HG03095 (cell line): ENCODE data around the gene CGAS.
"Not testable (repeated sequence)": the region's sequence is repeated elsewhere in the genome, so short reads cannot be mapped to it uniquely, and the experiment has no call there.

Experiments used
- ATAC-seq: cut with Tn5 transposase; IDR thresholded peaks from one replicate; pipeline ENCODE4 v1.9.1; 2021; ENCODE audit warnings: moderate library complexity; ENCODE audit not compliant: unreplicated experiment

The CGAS gene

DNA sequence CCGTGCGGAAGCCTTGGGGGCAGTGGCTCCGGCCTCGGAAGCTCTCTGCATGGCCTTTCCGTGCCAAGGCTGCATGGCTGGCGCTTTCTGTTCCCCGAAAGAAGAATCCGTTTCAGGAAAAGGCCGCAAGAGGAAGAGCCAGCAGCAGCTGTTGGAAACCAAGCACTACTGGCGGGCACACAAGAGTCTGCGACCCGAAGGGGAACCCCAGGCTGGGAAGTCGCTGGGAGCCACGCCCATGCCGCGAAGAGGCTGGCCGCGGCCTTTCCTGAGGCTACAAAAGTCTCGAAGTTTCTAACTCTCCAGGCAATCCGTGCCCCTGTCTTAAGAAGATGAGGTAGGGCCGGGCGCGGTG lies at the start of gene CGAS:
Gene CGAS (minus strand): TSS at position 191 of the 355 bp plus-strand sequence. CDS start 116 bp downstream, at position 75.
- peak; percentile 73 for ATAC-seq

DNA sequence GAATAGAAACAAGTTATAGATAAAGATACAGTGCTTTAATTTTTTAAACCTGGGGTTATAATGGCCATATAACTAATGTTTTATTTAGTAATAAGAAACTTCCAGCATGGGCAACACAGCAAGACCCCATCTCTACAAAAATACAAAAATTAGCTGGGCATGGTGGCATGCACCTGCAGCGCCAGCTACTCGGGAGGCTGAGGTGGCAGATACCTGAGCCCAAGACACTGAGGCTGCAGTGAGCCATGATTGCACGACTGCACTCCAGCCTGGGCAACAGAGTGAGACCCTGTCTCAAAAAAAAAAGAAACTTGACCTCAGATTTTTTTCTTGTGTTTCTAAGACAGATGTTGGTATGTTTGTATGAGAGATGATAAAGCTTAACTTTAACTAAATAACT lies 45.8 kb upstream of the CGAS start:
- ATAC-seq: no peak

DNA sequence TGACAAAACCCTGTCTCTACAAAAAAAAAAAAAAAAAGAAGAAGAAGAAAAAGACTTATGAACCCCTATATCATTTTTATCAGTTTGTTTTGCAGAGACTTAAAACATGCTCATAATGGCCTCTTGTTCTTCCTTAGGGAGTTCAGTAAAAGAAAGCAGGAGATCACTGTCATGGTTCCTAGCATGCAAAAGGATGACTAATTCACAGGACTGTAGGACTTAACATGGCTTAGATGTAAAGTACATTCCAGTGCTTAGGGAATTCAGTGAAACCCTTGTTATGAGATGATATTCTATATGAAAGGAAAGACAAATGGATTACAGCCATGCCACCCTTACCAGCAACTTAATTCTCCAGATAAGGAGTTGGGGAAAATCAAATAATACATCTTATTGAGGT lies 39.3 kb upstream of the CGAS start:
- ATAC-seq: no peak

DNA sequence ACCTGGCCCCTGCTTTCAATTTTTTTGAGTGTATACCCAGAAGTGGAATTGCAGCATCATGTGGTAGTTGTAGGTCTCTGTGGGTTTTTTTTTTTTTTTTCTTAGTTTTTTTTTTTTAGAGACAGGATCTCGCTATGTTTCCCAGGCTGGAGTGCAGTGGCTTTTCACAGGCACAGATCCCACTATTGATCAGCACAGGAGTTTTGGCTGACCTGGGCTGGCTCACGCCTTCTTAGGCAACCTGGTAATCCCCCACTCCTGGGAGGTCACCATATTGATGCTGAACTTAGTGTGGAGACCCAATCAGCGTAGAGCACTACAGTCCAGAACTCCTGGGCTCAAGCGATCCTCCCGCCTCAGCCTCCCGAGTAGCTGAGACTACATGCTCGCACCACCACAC lies 35.4 kb upstream of the CGAS start:
- ATAC-seq: no peak

DNA sequence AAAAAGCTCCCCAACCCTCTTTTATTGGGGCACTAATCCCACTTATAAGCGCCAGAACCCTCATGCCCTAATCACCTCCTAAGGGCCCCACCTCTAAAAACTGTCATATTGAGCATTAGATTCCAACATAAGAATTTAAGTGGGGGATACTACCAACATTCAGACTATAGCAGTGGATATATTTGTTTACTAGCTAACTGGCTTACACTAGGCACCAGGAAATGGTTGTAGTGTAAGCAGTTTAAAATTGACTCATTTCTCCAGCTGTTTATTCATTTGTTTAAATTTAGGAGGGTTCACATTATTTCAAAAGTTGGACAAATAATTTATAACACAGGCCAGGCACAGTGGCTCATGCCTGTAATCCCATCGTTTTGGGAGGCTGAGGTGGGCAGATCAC lies 32.3 kb upstream of the CGAS start:
- no peak for ATAC-seq

DNA sequence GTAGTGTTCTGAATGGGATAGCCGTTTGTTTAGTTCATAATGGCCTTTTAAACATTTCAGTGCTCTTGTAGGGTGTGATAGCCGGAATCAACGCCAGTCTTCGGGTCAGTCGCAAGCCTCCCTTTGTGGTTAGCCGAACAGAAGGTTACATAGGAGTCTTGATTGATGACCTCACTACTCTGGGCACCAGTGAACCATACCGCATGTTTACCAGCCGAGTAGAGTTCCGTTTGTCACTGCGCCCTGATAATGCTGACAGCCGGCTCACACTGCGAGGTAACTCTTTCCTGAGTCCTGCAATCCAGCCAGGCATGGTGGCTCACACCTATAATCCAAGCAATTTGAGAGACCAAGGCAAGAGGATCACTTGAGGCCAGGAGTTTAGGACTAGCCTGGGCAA lies 29.9 kb upstream of the CGAS start:
- ATAC-seq: no peak

DNA sequence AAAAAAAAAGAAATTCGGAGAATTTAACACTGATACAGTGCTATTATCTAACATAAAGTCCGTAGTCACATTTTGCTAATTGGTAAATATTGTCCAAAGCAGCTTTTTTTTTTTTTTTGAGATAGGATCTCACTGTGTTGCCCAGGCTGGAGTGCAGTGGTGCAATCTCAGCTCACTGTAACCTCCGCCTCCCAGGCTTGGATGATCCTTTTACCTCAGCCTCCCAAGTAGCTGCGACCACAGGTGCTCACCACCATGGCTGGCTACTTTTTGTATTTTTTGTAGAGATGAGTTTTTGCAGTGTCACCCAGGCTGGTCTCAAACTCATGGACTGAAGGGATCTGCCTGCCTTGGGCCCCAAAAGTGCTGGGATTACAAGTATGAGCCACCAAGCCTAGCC lies 25.3 kb upstream of the CGAS start:
- ATAC-seq: no peak

DNA sequence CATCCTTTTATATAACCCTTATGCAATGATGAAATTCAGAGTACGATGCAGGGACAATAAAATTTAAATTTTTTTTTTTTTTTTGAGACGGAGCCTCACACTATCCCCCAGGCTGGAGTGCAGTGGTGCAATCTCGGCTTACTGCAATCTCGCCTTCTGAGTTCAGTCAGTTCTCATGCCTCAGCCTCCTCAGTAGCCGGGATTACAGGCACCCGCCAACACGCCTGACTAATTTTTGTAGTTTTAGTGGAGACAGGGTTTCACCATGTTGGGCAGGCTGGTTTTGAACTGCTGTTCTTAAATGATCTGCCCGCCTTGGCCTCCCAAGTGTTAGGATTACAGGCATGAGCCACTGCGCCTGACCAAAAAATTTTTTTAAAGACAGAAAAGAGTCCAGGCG lies 24.6 kb upstream of the CGAS start:
- no peak for ATAC-seq

DNA sequence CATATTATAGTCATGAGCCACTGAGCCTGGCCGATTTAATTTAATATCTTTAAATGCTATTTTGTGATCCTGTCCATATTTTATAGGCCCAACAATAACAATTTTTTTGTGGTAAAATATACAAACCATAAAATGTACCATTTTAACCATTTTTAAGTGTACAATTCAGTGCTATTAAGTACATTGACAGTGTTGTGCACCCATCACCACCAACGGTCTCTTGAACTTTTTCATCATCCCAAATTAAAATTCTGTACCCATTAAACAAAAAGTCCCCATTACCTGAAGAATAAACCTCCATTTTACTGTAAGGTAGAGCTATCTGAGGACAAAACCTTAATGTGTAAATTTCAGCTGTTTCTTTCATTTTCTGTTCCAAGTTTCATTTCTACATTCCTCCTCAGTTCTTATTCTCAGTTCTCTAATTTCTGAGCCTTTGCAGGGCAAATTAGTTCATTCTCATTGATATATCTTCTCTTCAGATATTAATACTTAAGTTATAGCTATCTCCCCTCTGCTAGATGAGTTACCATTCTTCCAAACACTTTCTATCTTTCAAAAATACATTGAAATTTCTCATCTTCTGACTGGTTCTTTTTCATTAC lies 19.7 kb upstream of the CGAS start:
- peak; percentile 96 for ATAC-seq

DNA sequence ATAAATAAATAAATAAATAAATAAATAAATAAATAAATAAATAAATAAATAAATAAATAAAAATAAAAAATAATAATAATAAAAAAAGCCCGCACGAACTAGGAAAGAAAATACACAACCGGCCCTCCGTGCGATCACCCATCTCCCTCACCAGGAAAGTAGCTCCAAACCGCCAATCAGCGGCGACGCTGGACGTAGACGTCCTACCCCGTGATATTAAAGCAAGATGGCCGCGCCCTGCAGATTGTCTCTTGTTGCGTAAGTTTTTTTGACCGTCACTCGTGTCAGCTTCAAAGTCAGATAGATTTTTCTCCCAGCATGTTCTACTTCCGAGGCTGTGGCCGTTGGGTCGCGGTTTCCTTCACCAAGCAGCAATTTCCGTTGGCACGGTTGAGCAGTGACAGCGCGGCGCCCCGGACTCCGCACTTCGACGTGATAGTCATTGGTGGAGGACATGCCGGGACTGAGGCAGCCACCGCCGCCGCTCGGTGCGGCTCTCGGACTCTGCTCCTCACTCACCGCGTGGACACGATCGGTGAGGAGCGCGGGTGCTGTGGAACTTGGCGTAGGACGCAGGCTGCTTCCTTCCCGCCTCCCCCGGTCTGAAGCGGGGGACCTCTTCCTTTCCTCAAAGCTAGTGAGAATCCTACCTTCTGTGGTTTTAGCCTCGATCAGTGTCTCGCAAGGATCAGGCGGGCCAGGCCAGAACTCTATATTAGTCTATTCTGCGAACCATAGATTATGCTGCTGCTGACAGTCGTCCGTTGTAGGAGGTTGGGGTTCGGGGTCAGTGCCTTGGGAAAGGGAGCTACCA lies 9.6 kb upstream of the CGAS start, which contains the start of gene MTO1:
Gene MTO1 (plus strand): TSS at position 201 of the 814 bp plus-strand sequence. CDS start 118 bp downstream, at position 319.
- peak; percentile 95 for ATAC-seq

DNA sequence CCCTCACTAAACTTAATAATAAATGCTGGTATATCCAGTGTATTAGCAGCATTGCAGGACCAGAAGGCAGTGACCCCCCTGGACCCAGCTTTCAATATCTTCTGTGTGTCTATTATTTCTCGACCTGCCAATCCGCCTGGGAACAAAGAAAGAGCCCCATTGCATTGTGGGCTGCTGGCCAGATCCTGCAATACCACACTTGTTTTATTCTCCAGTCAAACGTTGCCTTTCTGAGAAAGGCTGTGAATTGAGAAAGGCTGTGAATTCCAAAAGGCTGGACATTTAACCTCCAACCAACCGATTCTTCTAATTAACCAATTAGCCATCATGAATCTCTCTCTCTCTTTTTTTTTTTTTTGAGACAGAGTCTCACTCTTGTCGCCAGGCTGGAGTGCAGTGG lies 8.0 kb upstream of the CGAS start:
- ATAC-seq: no peak

DNA sequence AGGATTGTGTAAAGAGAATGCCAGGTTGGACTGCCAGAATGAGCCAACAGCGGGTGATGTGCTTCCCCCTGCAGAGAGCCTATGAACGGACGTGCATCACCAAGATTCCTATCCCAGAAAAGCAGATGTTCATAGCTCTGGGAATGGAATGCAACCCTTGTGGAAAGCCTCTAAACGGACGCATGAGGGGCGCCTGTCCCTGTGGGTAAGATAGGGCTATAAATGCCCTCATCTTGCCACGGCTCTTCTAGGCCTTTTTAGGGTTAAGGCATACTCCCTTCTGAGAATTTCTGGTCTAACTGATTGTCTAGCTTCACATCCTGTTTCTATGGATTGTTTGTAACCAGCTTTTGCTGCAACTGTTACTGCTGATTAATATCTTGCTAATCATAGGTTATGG lies 7.4 kb upstream of the CGAS start:
- ATAC-seq: not testable (repeated sequence)

DNA sequence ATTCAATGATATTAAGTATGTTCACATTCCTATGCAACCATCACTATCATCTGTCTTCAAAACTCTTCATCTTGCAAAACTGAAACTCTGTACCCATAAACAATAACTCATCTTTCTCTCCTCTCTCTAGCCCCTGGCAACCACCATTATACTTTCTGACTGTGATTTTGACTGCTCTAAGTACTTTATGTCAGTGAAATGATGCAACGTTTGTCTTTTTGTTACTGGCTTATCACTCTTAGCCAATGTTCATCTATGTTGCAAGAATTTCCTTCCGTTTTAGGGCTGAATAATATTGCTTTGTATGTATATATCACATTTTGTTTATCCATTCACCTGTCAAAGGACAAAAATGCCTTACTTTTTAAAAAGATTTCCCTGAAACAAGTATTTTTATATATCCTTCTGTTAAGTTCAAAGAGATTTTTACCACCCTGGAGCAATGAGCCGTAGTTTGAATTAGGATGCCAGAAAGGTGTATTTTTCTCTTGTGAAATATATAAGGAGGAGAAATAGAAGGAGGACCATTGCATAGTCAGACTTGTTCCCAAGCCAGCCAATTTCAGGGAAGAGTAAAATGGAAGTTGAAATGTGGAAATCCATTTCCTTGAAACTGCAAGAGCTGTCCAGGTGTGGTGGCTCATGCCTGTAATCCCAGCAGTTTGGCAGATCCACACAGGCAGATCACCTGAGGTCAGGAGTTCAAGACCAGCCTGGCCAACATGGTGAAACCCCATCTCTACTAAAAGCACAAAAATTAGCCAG lies 4.0 kb upstream of the CGAS start:
- ATAC-seq: no peak

DNA sequence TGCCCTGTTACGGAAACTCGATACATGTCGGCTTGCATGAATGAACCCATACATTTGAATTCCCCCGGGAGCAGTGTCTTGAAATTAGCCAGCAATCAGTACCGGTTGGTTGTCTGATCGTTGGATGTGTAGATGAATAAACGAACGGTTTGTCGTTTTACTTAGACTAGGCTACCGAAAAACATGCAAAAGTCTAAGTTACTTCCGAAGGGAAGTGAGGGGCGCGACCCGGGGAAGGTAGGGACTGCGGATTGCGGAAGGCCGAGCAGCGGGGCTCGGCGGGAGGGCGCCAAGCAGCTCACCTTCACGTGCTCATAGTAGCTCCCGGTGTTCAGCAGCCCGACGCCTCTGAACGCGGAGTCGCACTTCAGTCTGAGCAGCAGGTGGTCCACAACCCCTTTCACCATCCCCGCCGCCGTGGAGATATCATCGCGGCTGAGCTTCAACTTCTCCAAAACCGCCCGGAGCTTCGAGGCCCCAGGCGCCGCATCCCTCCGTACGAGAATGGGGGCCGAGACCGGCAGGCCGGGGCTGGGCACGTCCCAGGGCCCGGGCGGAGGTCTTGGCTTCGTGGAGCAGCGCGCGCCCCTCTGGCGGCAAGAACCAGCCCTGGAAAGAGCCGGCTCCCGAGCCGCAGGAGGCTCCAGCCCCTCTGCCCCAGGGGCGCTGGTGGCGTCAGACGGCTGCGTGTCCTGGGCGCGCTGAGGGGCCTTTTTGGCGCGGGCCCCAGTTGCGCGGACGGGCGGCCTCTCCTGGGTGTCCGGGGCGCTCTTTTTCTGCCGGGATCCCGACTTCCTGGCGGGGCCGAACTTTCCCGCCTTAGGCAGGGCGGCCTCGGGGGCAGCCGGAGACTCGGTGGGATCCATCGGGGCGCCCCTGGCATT lies 632 bp downstream of the CGAS start:
- peak; percentile 54 for ATAC-seq

DNA sequence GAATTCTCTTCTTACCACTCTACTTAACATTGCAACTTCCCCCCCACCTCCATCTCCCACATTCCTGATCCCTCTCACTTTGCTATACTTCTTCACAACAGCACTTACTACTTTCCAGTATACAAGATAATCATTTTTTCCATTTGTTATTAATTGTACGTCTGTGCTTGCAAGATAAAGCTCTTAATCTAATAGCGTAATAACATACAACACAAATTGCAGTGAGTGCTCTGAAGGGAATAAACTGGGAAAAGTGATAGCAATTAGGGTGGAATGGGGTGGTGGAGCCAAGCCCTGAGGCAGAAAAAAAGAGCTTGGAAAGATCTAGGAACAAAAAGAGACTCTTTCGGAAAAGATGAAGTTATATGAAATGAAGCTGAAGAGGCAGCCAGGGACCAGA lies 8.5 kb downstream of the CGAS start:
- ATAC-seq: no peak

DNA sequence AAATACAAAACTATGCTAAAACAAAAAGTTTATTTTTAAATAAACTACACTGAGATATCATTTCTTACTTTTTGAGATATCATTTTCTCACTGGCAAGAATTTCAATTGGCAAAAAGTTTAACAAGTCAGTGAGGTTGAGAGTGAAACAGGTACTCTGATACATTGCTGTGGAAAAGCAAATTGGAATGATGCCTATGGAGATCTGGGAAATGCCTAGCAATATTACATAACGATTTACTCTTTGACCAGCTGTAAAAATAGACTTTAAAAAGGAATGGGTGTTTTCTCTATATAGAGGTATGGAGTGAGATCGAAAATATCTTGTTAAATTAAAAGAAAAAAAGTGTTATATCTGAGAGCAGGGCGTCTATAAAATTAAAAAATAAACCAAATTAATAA lies 16.9 kb downstream of the CGAS start:
- ATAC-seq: no peak

DNA sequence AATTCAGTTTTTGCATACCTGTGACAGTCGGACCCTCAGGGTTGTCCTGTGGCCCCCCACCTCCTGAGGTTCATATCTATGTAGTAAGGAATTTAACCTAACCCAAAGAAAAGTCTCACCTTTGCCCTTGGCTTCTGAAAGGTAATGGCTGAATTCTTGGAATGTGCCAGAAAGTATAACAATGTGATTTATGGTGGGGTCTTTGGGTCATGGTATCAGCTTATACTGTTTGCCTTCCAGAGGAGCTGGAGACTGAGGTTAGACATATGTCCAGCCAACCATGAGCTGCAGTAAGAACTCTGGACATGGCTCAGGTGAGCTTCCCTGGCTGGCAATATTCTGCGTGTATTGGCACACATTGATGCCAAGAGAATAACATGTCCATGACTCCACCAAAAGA lies 30.6 kb downstream of the CGAS start:
- ATAC-seq: no peak

DNA sequence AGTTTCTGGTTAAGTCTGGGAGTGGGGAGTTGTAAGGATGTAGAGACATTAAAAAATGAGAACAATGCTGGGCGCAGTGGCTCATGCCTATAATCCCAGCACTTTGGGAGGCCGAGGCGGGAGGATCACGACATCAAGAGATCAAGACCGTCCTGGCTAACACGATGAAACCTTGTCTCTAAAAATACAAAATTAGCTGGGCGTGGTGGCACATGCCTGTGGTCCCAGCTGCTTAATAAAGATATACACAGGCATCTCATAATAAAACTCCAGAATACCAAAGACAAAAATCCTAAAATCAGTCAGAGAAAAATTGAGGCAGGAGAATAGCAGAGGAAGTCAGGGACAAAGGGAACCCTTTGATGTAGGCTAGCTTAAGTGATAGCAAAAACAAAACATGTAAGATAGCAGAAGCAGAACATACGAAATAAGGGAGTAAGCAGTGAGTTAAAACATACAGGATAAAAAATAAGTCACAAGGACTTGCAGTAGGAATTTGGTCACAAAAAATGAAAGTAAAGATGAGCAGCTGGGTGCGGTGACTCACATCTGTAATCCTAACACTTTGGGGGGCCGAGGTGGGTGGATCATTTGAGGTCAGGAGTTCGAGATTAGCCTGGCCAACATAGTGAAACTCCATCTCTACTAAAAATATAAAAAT lies 33.9 kb downstream of the CGAS start:
- no peak for ATAC-seq

DNA sequence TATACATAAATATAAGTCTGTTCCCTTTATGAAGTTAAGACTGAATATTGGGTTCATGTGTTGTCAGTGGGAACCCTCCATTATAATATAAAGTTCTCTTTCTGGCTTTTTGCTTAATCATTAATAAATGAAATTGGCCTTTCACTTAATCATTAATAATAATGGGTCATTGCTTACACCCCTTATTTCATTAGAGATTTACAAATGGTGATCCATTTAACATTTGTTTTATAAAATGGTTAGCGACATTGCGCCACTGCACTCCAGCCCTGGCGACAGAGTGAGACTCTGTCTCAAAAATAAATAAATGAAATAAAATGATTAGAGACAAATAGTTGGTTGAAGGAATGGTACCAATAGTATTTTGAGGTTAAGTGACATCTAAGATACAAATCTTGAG lies 39.0 kb downstream of the CGAS start:
- no peak for ATAC-seq

DNA sequence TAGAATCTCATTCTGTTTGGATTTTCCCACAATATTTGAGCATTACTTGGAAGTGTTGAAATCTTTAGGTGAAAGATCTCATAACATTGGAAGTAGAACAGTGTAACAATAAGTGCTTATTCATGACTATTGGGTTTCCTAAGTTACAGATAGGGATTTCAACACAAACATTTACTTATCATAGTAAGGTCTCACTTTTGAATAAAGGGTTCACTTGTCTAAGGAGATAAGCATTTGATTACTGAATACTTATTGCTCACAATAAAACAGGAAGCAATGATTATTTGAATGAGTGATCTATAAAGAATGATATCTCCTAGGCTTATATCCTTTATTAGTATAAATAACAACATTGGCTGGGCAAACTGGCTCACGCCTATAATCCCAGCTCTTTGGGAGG lies 42.7 kb downstream of the CGAS start:
- ATAC-seq: no peak
